K562 (cell line): ENCODE data around the gene ADAM15. TPM values are rescaled to one million over a fixed set of nuclear protein-coding genes. Genes with fewer than 3 reads are reported as not detected.
A peak's percentile ranks its signal among the peaks of the same experiment; 100 is the strongest.

ENCODE experiments used
- ATAC-seq: fragments of 200-7000 bp; cut with Tn5 transposase; 3 replicates; pipeline ENCODE4 v1.9.1; 2020; ENCODE audit warnings: moderate library complexity
- BruUV-seq: library from RNA; stranded (reverse); fragments of 400-500 nt; replicated peaks from 2 replicates; lab custom pipeline; 2021; lab: Mats Ljungman, UMichigan
- CTCF ChIA-PET: fragments of 300-600 bp; formaldehyde crosslinking; extraction: SDS; loops from one replicate; lab custom pipeline; 2021; ENCODE audit warnings: low intra/inter-chr PET ratio; lab: Yijun Ruan, JAX
- POLR2A ChIA-PET: fragments of 300-600, 350-650 bp; sonication (Branson Sonifier 250); formaldehyde crosslinking; extraction: SDS; loops from one replicate; lab custom pipeline; 2021; ENCODE audit warnings: antibody characterized with exemption, inconsistent platforms; lab: Yijun Ruan, JAX
- DNase-seq, 4 experiments: peaks; one replicate each; pipeline versions ENCODE4 v3.0.0 to v3.0.0-alpha.2; 2011 to 2018; ENCODE audit warnings: low spot score in 3 of 4, mixed read lengths in 3 of 4; ENCODE audit errors: extremely low read depth in 1 of 4
- FAIRE-seq: peaks from 2 replicates; lab custom pipeline; 2011; peaks lifted over from hg19 to GRCh38; lab: Jason Lieb, UNC
- H2AFZ ChIP-seq: 2 replicates; pipeline ENCODE4 v1.6.0; 2011; ENCODE audit warnings: low read depth, low read length, control low read depth, inconsistent platforms
- H3K27ac ChIP-seq: fragments of 200-600 bp; 3 replicates; pipeline ENCODE4 v1.8.0; 2011; ENCODE audit warnings: low read depth, mild to moderate bottlenecking, control low read depth, inconsistent platforms, low read length, moderate library complexity, mixed read lengths; ENCODE audit errors: extremely low read depth
- H3K27me3 ChIP-seq, 2 experiments: fragments of 300-600 bp in 1 of 2; 2 replicates in 1 of 2; 3 replicates in 1 of 2; pipeline versions ENCODE4 v1.6.0 to v1.8.0; 2011; ENCODE audit warnings: inconsistent platforms in 2 of 2, low read length in 2 of 2, mild to moderate bottlenecking in 1 of 2, mixed read lengths in 1 of 2, moderate library complexity in 1 of 2; ENCODE audit not compliant: control insufficient read depth in 2 of 2, insufficient read depth in 2 of 2
- H3K36me3 ChIP-seq: fragments of 300-600 bp; 3 replicates; pipeline ENCODE4 v1.8.0; 2011; ENCODE audit warnings: mild to moderate bottlenecking, low read length, inconsistent platforms; ENCODE audit not compliant: control insufficient read depth, insufficient read depth
- H3K4me1 ChIP-seq, 2 experiments: fragments of 200-600 bp in 1 of 2; replicated peaks in 1 of 2; 2 replicates in 1 of 2; 3 replicates in 1 of 2; pipeline versions ENCODE4 v1.5.1 to v1.8.0; 2011; ENCODE audit warnings: inconsistent platforms in 2 of 2, low read length in 2 of 2, mild to moderate bottlenecking in 1 of 2, mixed read lengths in 1 of 2, moderate library complexity in 1 of 2; ENCODE audit not compliant: control insufficient read depth in 2 of 2, insufficient read depth in 2 of 2
- H3K4me2 ChIP-seq: 2 replicates; pipeline ENCODE4 v1.6.1; 2011; ENCODE audit warnings: low read length, control low read depth, inconsistent platforms, mixed read lengths; ENCODE audit not compliant: insufficient read depth
- H3K4me3 ChIP-seq: fragments of 200-600 bp; sonication (generic), shearing (Covaris generic); 2 replicates; pipeline ENCODE4 v1.5.1; 2016; ENCODE audit warnings: control low read depth, inconsistent platforms
- H3K79me2 ChIP-seq: fragments of 200-600 bp; 3 replicates; pipeline ENCODE4 v1.8.0; 2011; ENCODE audit warnings: low read length, inconsistent platforms; ENCODE audit not compliant: control insufficient read depth, insufficient read depth
- H3K9ac ChIP-seq, 2 experiments: 2 replicates each; pipeline versions ENCODE4 v1.6.0 to v1.6.1; 2011; ENCODE audit warnings: low read depth in 2 of 2, low read length in 2 of 2, control low read depth in 1 of 2, inconsistent platforms in 1 of 2, mild to moderate bottlenecking in 1 of 2, mixed read lengths in 1 of 2; ENCODE audit not compliant: insufficient read depth in 1 of 2
- H3K9me1 ChIP-seq: one replicate; pipeline ENCODE4 v1.6.0; 2011; ENCODE audit warnings: inconsistent platforms, mild to moderate bottlenecking, low read length, moderate library complexity; ENCODE audit not compliant: control insufficient read depth, insufficient read depth
- H3K9me3 ChIP-seq: replicated peaks from 2 replicates; pipeline ENCODE4 v1.5.1; 2011; ENCODE audit warnings: low read depth, low read length, inconsistent platforms; ENCODE audit not compliant: control insufficient read depth, insufficient read depth
- H4K20me1 ChIP-seq: replicated peaks from 2 replicates; pipeline ENCODE4 v1.6.1; 2011; ENCODE audit warnings: low read length, inconsistent platforms, mixed read lengths; ENCODE audit not compliant: control insufficient read depth, insufficient read depth
- FOXK2 ChIP-seq, 2 experiments: fragments of 450-650 bp; IDR thresholded peaks in 1 of 2; conservative IDR thresholded peaks in 1 of 2; 2 replicates each; pipeline ENCODE4 v1.6.1; 2016; ENCODE audit warnings: low read depth in 2 of 2, mild to moderate bottlenecking in 1 of 2
- HSF4 ChIP-seq: fragments of 250-450 bp; sonication (Bioruptor Pico); IDR thresholded peaks from 2 replicates; pipeline ENCODE4 v2.1.2; 2022; ENCODE audit warnings: mild to moderate bottlenecking, moderate library complexity, borderline replicate concordance
- KDM5B ChIP-seq: fragments of 200-600 bp; sonication (generic); IDR thresholded peaks from 2 replicates; pipeline ENCODE4 v1.6.1; 2012; ENCODE audit warnings: low read depth, mild to moderate bottlenecking, moderate library complexity, low read length, control low read depth, inconsistent platforms; ENCODE audit not compliant: insufficient replicate concordance
- POLR2G ChIP-seq: fragments of 200-400 bp; formaldehyde crosslinking; IDR thresholded peaks from 2 replicates; pipeline ENCODE4 v1.6.1; 2017; ENCODE audit warnings: low read depth, mild to moderate bottlenecking, antibody characterized with exemption, low read length, moderate library complexity
- PRPF4 ChIP-seq: fragments of 200-400 bp; formaldehyde crosslinking; IDR thresholded peaks from one replicate; pipeline ENCODE4 v1.6.1; 2017; ENCODE audit warnings: low read length, low read depth, mild to moderate bottlenecking; ENCODE audit not compliant: insufficient read depth, poor library complexity, severe bottlenecking
- RBM15 ChIP-seq: fragments of 200-400 bp; formaldehyde crosslinking; IDR thresholded peaks from 2 replicates; pipeline ENCODE4 v1.6.1; 2018; ENCODE audit warnings: mild to moderate bottlenecking, low read length, moderate library complexity; ENCODE audit not compliant: insufficient read depth
- ZNF174 ChIP-seq: fragments of 250-450 bp; sonication (Bioruptor Pico); IDR thresholded peaks from 2 replicates; pipeline ENCODE4 v1.4.0; 2020; ENCODE audit warnings: mild to moderate bottlenecking
- ZNF217 ChIP-seq: sonication (generic); formaldehyde crosslinking; IDR thresholded peaks from 2 replicates; pipeline ENCODE4 v1.8.0; 2022; ENCODE audit warnings: mild to moderate bottlenecking, missing genetic modification reagents
- ZNF445 ChIP-seq: fragments of 250-450 bp; sonication (Bioruptor Pico); IDR thresholded peaks from 2 replicates; pipeline ENCODE4 v1.4.0; 2020; ENCODE audit warnings: low read depth, mild to moderate bottlenecking, moderate library complexity
- WGBS: fragments of 100-300 bp; shearing (Covaris generic); methylation state at CpG from one replicate; pipeline ENCODE4 v1.1.6; 2016; ENCODE audit warnings: low coverage, mixed read lengths; ENCODE audit not compliant: insufficient coverage; ENCODE audit errors: missing lambda C conversion rate; 5-methylcytosine and 5-hydroxymethylcytosine counted together
- in situ Hi-C: fragments of 300-500 bp; cut with MboI; formaldehyde crosslinking; loops from 4 replicates; pipeline ENCODE4 v1.15.0; 2018; ENCODE audit warnings: inconsistent platforms, mixed read lengths
- intact Hi-C: fragments of 100-400 bp; cut with micrococcal nuclease; formaldehyde crosslinking; loops from 2 replicates; pipeline ENCODE4 v1.14.2; 2022
- polyA plus RNA-seq, 8 experiments: library from polyadenylated mRNA; depleted of rRNA in 4 of 8; stranded (reverse) in 5 of 8; unstranded in 3 of 8; fragments of >200 nt; fragmentation: Nextera tagmentation in 2 of 8; fragmentation: Illumina TruSeq in 1 of 8; extraction: Ambion mirVana in 2 of 8; extraction: Trizol in 1 of 8; gene quantifications; 2 replicates each; pipeline versions ENCODE4 v1.2.1 to v1.2.3, GENCODE V29; 2011 to 2014; ENCODE audit warnings: inconsistent platforms in 1 of 8, missing spikeins in 1 of 8
- total RNA-seq, 7 experiments: library from RNA; depleted of rRNA in 6 of 7; stranded (reverse); fragments of >200 nt in 6 of 7; fragmentation: Illumina TruSeq in 2 of 7; extraction: Trizol in 2 of 7; gene quantifications; 2 replicates each; pipeline versions ENCODE4 v1.2.1 to v1.2.3, GENCODE V29; 2011 to 2021; ENCODE audit warnings: low replicate concordance in 1 of 7
- TF ChIP-seq, protein P1 (sequence below): fragments of 450-650 bp; formaldehyde crosslinking; IDR thresholded peaks from 2 replicates; pipeline ENCODE4 v1.4.0; 2020; ENCODE audit warnings: mild to moderate bottlenecking, mixed read lengths
- TF ChIP-seq, protein P2 (sequence below), 3 experiments: fragments of 200-800 bp in 1 of 3; fragments of 250-450 bp in 1 of 3; fragments of 450-650 bp in 1 of 3; sonication (Bioruptor Pico) in 1 of 3; sonication (Bioruptor generic) in 1 of 3; formaldehyde crosslinking in 1 of 3; IDR thresholded peaks; 2 replicates each; pipeline versions ENCODE4 v1.6.1 to v1.8.0; 2016 to 2022; ENCODE audit warnings: mild to moderate bottlenecking in 2 of 3, missing genetic modification characterization in 2 of 3, missing compliant biosample characterization in 1 of 3, moderate library complexity in 1 of 3

Gene ADAM15
- total and polyA plus RNA-seq, 9 of the 15 experiments (the other 6 are each of a cell fraction or from before 2014, with no cell fraction given), result 0.69 to 72.3 (median 32.8) TPM

DNA sequence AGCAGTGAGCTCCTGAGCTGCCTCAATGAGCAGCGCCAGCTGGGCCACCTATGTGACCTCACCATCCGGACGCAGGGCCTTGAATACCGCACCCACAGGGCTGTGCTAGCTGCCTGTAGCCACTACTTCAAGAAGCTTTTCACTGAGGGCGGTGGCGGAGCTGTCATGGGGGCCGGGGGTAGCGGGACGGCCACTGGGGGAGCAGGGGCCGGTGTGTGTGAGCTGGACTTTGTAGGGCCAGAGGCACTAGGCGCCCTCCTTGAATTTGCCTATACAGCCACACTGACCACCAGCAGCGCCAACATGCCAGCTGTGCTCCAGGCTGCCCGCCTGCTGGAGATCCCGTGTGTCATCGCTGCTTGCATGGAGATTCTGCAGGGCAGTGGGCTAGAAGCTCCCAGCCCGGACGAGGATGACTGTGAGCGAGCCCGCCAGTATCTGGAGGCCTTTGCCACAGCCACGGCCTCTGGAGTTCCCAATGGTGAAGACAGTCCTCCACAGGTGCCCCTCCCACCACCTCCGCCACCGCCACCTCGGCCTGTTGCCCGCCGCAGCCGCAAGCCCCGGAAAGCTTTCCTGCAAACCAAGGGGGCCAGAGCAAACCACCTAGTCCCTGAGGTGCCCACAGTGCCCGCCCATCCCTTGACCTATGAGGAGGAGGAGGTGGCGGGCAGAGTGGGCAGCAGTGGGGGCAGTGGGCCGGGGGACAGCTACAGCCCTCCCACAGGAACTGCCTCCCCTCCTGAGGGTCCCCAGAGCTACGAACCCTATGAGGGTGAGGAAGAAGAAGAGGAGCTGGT is 36.2 kb upstream of the ADAM15 start (continued):
- TF ChIP-seq ZNF217 (CRISPR knock-in tag), result no peak

DNA sequence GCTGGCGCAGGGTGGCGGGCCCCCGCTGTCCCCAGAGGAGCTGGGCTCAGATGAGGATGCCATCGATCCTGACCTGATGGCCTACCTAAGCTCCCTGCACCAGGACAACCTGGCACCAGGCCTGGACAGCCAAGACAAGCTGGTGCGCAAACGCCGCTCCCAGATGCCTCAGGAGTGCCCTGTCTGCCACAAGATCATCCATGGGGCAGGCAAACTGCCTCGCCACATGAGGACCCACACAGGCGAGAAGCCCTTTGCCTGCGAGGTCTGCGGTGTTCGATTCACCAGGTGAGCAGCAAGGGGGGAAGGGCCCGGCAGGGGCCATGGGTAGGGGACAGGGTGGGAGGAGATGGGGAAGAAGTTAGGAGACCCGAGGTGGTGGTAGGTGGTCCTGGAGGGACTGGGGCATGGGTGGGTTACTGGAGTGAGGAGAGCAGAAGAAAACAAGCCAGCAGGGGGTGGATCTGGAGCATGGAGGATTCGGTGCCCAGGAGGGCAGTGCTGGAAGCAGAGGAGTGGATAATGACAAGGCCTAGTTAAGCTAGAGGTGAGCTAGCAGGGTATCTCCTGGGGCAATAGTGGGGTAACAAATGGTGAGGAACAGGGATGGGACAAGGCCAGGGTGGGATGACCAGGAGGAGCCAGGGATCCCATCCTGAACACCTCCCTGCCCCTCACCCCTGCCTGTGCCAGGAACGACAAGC is 35.4 kb upstream of the ADAM15 start:
- peaks cover 60% of the 10 kb centered on the region; the same call in 2 of the 3 replicates for H3K36me3 ChIP-seq
- no peaks in the 10 kb centered on the region for H3K27me3 ChIP-seq
- H3K27ac ChIP-seq, result no peak overlapping the region; the same call in 2 of the 3 replicates
- no peak overlapping the region for H3K4me2 ChIP-seq
- peak overlapping the region in 1 of 2 experiments; percentile 87; a peak in 2 of 4 replicates for H3K9ac ChIP-seq
- 87% methylated on average over 11 of the region's 16 CpGs for WGBS
- H4K20me1 ChIP-seq, result no peaks in the 10 kb centered on the region
- H3K9me1 ChIP-seq, result no peaks in the 10 kb centered on the region
- H3K4me3 ChIP-seq, result no peak overlapping the region
- ChIA-PET POLR2A (interaction anchor here (0.5 to 2.4 kb wide), 9 partner anchors 14 to 150 kb away, joined by 3 to 12 read pairs (median 5); partner anchors contain the start of genes LENEP, PBXIP1 and PYGO2), CTCF (no interaction called here)
- no peak overlapping the region for H2AFZ ChIP-seq
- intact Hi-C loops, result loop anchor here (2.0 kb wide), 1 partner anchor 55 kb away; the partner anchor contains the start of gene PYGO2
- H3K4me1 ChIP-seq, result peaks cover 44 to 73% of the 10 kb centered on the region in 2 experiments
- no peaks in the 10 kb centered on the region for H3K9me3 ChIP-seq
- in situ Hi-C loops, result no loop called here
- FAIRE-seq, result no peak
- peaks cover 29% of the 10 kb centered on the region for H3K79me2 ChIP-seq
- no peak for ATAC-seq
- TSS peak; percentile 26 for BruUV-seq
- no peak for DNase-seq
- TF ChIP-seq FOXK2 (conservative IDR thresholded peaks at IDR 0.05 in 1 of 2, IDR thresholded peaks at IDR 0.05 in 1 of 2; ENCODE audit: low read depth in 2 of 2) (no peak), POLR2G (no peak), ZNF445 (CRISPR knock-in tag) (no peak), KDM5B (no peak), RBM15 (no peak), PRPF4 (no peak), ZNF174 (CRISPR knock-in tag) (no peak), HSF4 (CRISPR knock-in tag) (no peak)
- TF ChIP-seq, protein P1, sequence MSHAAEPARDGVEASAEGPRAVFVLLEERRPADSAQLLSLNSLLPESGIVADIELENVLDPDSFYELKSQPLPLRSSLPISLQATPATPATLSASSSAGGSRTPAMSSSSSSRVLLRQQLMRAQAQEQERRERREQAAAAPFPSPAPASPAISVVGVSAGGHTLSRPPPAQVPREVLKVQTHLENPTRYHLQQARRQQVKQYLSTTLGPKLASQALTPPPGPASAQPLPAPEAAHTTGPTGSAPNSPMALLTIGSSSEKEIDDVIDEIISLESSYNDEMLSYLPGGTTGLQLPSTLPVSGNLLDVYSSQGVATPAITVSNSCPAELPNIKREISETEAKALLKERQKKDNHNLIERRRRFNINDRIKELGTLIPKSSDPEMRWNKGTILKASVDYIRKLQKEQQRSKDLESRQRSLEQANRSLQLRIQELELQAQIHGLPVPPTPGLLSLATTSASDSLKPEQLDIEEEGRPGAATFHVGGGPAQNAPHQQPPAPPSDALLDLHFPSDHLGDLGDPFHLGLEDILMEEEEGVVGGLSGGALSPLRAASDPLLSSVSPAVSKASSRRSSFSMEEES (CRISPR knock-in tag), result no peak
- TF ChIP-seq, protein P2, sequence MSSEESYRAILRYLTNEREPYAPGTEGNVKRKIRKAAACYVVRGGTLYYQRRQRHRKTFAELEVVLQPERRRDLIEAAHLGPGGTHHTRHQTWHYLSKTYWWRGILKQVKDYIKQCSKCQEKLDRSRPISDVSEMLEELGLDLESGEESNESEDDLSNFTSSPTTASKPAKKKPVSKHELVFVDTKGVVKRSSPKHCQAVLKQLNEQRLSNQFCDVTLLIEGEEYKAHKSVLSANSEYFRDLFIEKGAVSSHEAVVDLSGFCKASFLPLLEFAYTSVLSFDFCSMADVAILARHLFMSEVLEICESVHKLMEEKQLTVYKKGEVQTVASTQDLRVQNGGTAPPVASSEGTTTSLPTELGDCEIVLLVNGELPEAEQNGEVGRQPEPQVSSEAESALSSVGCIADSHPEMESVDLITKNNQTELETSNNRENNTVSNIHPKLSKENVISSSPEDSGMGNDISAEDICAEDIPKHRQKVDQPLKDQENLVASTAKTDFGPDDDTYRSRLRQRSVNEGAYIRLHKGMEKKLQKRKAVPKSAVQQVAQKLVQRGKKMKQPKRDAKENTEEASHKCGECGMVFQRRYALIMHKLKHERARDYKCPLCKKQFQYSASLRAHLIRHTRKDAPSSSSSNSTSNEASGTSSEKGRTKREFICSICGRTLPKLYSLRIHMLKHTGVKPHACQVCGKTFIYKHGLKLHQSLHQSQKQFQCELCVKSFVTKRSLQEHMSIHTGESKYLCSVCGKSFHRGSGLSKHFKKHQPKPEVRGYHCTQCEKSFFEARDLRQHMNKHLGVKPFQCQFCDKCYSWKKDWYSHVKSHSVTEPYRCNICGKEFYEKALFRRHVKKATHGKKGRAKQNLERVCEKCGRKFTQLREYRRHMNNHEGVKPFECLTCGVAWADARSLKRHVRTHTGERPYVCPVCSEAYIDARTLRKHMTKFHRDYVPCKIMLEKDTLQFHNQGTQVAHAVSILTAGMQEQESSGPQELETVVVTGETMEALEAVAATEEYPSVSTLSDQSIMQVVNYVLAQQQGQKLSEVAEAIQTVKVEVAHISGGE (CRISPR knock-in tag; IDR thresholded peaks at IDR 0.05), result no peak
